ENCODE measurements around the gene UGT3A1. TPM values are rescaled to one million over a fixed set of nuclear protein-coding genes. Genes with fewer than 3 reads are reported as not detected.
"Not testable (repeated sequence)": the region's sequence is repeated elsewhere in the genome, so short reads cannot be mapped to it uniquely, and the experiment has no call there.

Gene UGT3A1
- total RNA-seq, 2 experiments from 2014 or later: not detected

DNA sequence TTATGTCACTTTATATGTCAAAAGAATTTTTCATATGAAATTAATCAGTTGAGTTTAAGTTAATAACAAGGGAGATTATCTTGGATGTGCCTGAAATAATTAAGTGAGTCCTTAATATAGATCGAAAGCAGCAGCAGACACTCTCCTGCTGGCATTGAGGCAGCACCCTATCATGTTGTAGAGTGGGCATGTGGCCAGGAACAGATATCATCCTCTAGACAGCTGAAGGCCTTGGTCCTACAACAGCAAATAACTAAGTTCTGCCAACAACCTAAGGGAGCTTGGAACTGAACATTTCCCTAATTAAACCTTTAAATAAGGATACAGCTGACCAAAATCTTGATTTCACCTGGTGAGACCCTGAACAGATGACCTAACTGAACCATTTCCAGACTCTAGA is 25.8 kb upstream of the UGT3A1 start:
- ATAC-seq (ENCODE audit: low read depth) (no peak), DNase-seq (no peak)
- POLR2A ChIA-PET: no interaction called here
- Mint-ChIP-seq H3K36me3 (no peaks in the 10 kb centered on the region), H3K9me3 (peaks cover 12% of the 10 kb centered on the region), H3K27ac (no peak overlapping the region), H3K4me3 (no peak overlapping the region), H3K4me1 (no peaks in the 10 kb centered on the region), H3K27me3 (peaks cover 1% of the 10 kb centered on the region)

DNA sequence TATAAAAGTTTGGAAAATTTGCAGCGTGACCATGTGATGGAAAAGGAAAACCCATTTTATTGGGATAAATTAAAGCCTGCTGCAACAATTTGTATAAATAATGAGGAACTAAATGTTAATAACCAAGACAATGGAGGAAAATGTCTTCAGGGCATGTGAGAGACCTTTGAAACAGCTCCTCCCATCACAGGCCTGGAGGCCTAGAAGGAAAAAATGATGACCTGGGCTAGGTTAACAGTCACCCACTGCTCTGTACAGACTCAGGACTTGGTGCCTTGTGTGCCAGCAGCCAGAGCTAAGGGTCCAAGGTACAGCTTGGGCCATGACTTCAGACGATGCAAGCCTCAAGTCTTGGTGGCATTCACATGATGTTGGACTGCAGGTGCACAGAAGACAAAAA is 22.0 kb upstream of the UGT3A1 start:
- Mint-ChIP-seq H3K9me3 (peaks cover 19% of the 10 kb centered on the region), H3K4me1 (no peaks in the 10 kb centered on the region), H3K27ac (no peak overlapping the region), H3K27me3 (no peaks in the 10 kb centered on the region), H3K4me3 (no peak overlapping the region), H3K36me3 (no peaks in the 10 kb centered on the region)
- DNase-seq (no peak), ATAC-seq (ENCODE audit: low read depth) (no peak)
- POLR2A ChIA-PET: no interaction called here

DNA sequence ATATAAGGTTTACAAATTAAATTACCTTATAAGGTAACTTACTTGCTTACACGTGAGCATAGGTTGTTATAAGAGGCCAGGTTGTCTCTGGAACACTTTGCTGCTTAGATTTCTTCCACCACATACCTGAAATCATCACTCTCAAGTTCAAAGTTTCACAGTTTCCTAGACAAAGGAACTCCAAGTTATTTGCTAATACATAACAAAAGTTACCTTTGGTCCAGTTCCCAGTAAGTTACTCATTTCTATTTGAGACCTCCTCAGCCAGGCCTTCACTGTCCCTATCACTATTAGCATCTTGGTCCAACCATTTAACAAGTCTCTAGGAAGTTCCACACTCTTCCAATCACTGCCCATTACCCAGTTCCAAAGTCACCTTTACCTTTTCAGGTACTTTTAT is 18.5 kb upstream of the UGT3A1 start:
- no peak for ATAC-seq (ENCODE audit: low read depth)
- H3K4me3 Mint-ChIP-seq: no peak overlapping the region
- POLR2A ChIA-PET: no interaction called here

DNA sequence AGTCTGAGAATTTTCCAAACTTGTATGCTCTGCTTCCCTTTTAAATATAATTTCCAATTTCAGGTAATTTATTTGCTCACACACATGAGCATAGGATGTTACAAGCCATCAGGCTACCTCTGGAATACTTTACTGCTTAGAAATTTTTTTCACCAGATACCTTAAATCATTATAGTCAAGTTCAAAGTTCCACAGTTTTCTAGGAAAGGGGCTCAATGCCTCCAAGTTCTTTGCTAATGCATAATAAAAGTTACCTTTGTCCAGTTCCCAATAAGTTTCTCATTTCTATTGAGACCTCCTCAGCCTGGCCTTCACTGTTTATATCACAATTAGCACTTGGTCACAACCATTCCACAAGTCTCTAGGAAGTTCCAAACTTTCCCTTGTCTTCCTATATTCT is 16.2 kb upstream of the UGT3A1 start:
- Mint-ChIP-seq H3K9me3 (peaks cover 8% of the 10 kb centered on the region), H3K4me3 (no peak overlapping the region), H3K4me1 (no peaks in the 10 kb centered on the region), H3K27me3 (no peaks in the 10 kb centered on the region), H3K27ac (no peak overlapping the region), H3K36me3 (no peaks in the 10 kb centered on the region)
- ATAC-seq (ENCODE audit: low read depth) (no peak), DNase-seq (no peak)
- POLR2A ChIA-PET: no interaction called here

More for the DNA sequence above, 18.5 kb upstream of the UGT3A1 start:
- H3K27me3 Mint-ChIP-seq: no peaks in the 10 kb centered on the region
- no peak overlapping the region for H3K27ac Mint-ChIP-seq
- no peaks in the 10 kb centered on the region for H3K4me1 Mint-ChIP-seq
- no peaks in the 10 kb centered on the region for H3K36me3 Mint-ChIP-seq
- peaks cover 12% of the 10 kb centered on the region for H3K9me3 Mint-ChIP-seq
- DNase-seq: no peak

DNA sequence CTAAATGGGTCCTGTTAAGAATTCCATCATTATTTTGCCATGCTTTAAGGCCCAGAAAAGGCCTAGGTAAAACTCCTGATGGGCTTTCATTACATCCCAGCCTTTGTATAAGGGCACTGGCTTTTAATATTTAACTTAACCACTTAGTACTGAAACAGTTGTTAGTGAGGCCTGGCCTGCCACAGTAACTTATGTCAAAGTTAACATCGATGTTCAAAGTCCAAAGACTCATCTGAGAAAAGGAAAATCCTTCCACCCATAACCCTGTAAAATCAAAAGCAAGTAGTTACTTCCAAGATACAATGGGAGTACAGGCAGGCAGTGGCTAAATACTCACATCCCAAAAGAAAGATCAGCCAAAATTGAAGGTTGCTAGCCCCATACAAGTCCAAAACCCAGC is 15.0 kb upstream of the UGT3A1 start:
- no peak overlapping the region for H3K4me3 Mint-ChIP-seq
- H3K27ac Mint-ChIP-seq: no peak overlapping the region
- POLR2A ChIA-PET: no interaction called here
- no peak for ATAC-seq (ENCODE audit: low read depth)
- no peaks in the 10 kb centered on the region for H3K36me3 Mint-ChIP-seq
- H3K9me3 Mint-ChIP-seq: peaks cover 7% of the 10 kb centered on the region
- no peak for DNase-seq
- H3K4me1 Mint-ChIP-seq: no peaks in the 10 kb centered on the region
- no peaks in the 10 kb centered on the region for H3K27me3 Mint-ChIP-seq

DNA sequence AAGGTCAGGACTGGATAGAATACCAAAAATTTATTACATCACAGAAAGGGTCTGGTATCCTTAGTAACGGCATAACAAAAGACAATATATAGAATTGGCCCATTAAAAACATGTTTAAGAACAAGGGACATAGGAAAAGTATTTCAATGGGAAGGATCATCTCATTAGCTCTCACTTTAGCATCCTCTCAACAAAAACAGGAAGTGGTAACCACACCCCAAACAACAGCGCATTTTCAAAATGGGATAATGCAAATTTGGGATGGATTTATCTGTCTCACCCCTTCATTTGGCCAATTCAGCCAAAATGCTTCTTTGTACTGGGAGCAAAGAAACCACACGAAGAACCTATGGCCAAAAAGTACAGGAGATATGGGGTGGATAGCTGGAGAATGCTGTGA is 9.8 kb upstream of the UGT3A1 start:
- POLR2A ChIA-PET: no interaction called here
- Mint-ChIP-seq H3K4me1 (no peaks in the 10 kb centered on the region), H3K36me3 (no peaks in the 10 kb centered on the region), H3K27me3 (peaks cover 2% of the 10 kb centered on the region), H3K27ac (no peak overlapping the region), H3K4me3 (no peak overlapping the region), H3K9me3 (no peaks in the 10 kb centered on the region)
- no peak for ATAC-seq (ENCODE audit: low read depth)
- DNase-seq: no peak

DNA sequence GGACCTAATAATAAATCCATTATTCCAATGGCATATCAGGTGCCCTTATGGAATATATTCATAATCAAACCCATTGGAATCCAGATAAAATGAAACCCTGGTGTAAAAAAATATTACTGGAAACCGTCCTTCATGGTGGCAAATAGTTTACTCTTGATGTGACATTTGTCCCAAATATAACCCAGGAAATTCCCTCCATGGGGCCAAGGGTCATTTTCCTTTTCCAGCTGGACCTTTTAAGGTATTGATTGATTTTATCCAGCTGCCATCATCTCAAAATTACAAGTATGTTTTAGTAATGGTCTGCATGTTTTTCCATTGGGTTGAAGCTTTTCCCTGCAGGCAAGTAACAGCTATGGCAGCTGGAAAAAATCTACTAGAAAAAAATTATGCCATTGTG is 8.4 kb upstream of the UGT3A1 start:
- Mint-ChIP-seq H3K27ac (no peak overlapping the region), H3K9me3 (no peaks in the 10 kb centered on the region), H3K4me1 (no peaks in the 10 kb centered on the region), H3K27me3 (peaks cover 2% of the 10 kb centered on the region), H3K4me3 (no peak overlapping the region), H3K36me3 (no peaks in the 10 kb centered on the region)
- no peak for ATAC-seq (ENCODE audit: low read depth)
- DNase-seq: no peak
- POLR2A ChIA-PET: no interaction called here

DNA sequence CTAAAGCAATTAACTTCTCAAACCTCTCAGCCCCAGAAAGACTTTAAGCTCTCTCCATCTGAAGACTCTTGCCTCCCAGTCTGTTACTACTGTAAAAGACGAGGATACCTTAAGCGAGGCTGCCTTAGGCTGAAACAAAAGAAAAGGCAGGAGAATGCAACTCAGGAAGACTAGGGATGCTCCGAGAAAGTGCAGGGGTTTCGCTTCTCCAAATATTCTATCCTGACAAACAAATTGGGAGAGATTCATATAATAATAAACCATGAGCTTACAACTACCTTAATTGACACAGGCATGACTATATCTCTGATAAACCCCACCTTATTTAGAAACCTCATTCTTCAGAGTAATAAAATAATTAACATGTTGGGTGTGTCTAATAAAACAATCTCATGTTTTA is 4.9 kb upstream of the UGT3A1 start:
- Mint-ChIP-seq H3K4me1 (no peaks in the 10 kb centered on the region), H3K9me3 (no peaks in the 10 kb centered on the region), H3K27me3 (peaks cover 15% of the 10 kb centered on the region), H3K4me3 (no peak overlapping the region), H3K27ac (no peak overlapping the region), H3K36me3 (no peaks in the 10 kb centered on the region)
- POLR2A ChIA-PET: no interaction called here
- DNase-seq (no peak), ATAC-seq (ENCODE audit: low read depth) (no peak)

DNA sequence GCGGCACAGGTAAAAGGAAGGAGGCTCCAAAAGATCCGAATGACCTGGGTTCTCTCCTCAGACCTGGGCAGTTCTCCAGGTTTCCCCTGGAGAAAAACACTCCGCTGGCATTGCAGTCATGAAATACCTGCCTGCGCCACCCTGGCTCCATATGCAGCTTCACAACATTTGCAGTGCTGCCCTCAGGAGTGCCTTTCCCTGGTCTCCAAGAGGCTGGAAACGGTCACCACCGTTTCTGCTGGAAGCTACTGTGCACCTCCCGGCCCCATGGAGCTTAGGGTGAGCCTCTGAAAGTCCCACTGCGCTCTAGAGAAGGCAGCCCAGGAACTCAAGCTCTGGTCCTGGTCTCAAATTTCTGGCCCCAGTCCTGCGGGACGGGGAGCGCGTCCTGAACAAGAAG is 670 bp downstream of the UGT3A1 start:
- DNase-seq (no peak), ATAC-seq (ENCODE audit: low read depth) (no peak)
- Mint-ChIP-seq H3K27me3 (peaks cover 39% of the 10 kb centered on the region), H3K9me3 (no peaks in the 10 kb centered on the region), H3K36me3 (no peaks in the 10 kb centered on the region), H3K27ac (no peak overlapping the region), H3K4me1 (no peaks in the 10 kb centered on the region), H3K4me3 (no peak overlapping the region)
- POLR2A ChIA-PET: no interaction called here

DNA sequence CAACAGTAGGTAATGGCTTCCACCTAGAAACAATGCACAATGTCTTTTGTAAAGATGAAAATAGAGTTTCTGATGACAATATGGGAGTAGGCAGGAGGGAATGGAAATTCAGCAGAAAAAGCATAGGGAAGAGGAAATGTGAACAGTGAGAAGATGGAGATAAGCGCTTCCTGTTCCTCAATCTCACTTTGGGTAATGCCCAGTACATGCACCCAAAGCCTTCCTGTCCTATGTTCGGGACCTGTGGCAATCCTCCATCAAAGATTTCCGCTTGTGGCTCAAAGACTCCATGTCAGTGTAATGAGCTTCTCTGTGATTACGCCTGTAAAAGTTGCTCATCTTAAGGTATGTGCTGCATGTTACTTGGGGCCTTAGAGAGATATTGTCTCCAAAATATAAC is 2.7 kb downstream of the UGT3A1 start:
- DNase-seq: no peak
- ATAC-seq (ENCODE audit: low read depth): no peak
- H3K4me1 Mint-ChIP-seq: no peaks in the 10 kb centered on the region
- no peaks in the 10 kb centered on the region for H3K36me3 Mint-ChIP-seq
- POLR2A ChIA-PET: no interaction called here
- peaks cover 39% of the 10 kb centered on the region for H3K27me3 Mint-ChIP-seq
- H3K27ac Mint-ChIP-seq: no peak overlapping the region
- H3K4me3 Mint-ChIP-seq: no peak overlapping the region
- H3K9me3 Mint-ChIP-seq: no peaks in the 10 kb centered on the region

DNA sequence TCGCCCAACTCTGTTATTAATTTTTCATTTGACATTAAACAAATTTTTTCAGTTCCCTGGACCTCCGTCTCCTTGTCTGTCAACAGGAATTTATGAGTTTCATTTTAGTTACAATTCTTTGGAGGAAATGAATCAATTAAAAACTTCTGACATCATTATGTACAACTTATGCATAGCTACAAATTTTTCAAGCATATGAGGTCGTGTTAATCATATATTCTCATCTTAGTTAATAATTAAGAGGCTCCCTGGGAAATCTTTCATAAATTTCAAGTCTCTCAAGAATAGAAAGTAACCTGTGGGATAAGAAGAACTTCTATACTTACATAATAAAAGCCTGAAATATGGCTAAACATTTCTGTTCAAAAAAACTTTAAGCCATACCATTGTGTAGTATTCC is 3.4 kb downstream of the UGT3A1 start:
- ATAC-seq (ENCODE audit: low read depth): no peak
- POLR2A ChIA-PET: no interaction called here
- no peaks in the 10 kb centered on the region for H3K4me1 Mint-ChIP-seq
- no peak overlapping the region for H3K4me3 Mint-ChIP-seq
- no peak overlapping the region for H3K27ac Mint-ChIP-seq
- H3K27me3 Mint-ChIP-seq: peaks cover 39% of the 10 kb centered on the region
- no peaks in the 10 kb centered on the region for H3K9me3 Mint-ChIP-seq
- H3K36me3 Mint-ChIP-seq: no peaks in the 10 kb centered on the region
- DNase-seq: no peak

DNA sequence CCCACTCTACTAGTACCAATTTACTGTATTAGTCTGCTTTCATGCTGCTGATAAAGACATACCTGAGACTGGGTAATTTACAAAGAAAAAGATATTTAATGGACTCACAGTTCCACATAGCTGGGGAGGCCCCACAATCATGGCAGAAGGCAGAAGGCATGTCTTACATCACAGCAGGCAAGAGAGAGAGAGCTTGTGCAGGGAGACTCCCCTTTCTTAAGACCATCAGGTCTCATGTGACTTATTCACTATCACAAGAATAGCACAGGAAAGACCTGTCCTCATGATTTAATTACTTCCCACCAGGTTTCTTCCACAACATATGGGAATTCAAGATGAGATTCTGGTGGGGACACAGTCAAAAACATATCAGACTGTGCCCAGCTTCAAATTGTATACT is 11.5 kb downstream of the UGT3A1 start:
- ATAC-seq (ENCODE audit: low read depth): no peak
- POLR2A ChIA-PET: no interaction called here
- peaks cover 2% of the 10 kb centered on the region for H3K9me3 Mint-ChIP-seq
- H3K4me1 Mint-ChIP-seq: no peaks in the 10 kb centered on the region
- no peak overlapping the region for H3K4me3 Mint-ChIP-seq
- H3K27me3 Mint-ChIP-seq: no peaks in the 10 kb centered on the region
- no peak for DNase-seq
- no peak overlapping the region for H3K27ac Mint-ChIP-seq
- H3K36me3 Mint-ChIP-seq: no peaks in the 10 kb centered on the region

DNA sequence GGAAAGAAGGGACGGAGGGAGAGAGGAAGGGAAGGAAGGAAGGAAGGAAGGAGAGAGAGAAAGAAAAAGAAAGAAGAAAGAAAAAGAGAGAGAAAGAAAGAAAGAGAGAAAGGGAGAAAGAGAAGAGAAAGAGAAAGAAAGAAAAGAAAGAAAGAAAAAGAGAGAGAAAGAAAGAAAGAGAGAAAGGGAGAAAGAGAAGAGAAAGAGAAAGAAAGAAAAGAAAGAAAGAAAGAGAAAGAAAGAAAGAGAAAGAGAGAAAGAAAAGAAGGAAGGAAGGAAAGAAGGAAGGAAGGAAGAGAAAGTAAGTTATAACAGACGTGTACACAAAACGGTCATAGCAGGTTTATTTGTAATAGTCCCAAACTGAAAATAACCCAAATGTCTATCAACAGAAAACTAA is 14.3 kb downstream of the UGT3A1 start:
- H3K27ac Mint-ChIP-seq; POLR2A ChIA-PET; ATAC-seq (ENCODE audit: low read depth); H3K36me3 Mint-ChIP-seq; H3K9me3 Mint-ChIP-seq; H3K4me1 Mint-ChIP-seq; DNase-seq; H3K27me3 Mint-ChIP-seq; H3K4me3 Mint-ChIP-seq: not testable (repeated sequence)

DNA sequence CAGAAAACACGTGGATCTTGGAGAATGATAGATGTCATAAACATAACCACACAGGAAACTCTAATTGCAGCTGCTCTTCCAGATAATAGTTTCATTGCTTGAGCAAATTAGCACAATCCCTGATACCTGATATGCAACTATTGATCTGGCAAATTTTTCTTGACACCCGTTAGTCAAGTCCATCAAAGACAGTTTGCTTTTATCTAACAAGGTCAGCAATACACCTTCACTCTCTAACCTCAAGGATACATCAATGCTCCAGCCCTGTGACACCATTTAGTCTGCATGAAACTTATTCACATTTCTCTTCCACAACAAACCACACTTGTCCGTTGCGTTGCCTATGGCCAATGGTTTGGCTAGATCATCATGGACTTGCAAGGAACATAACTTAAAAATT is 16.6 kb downstream of the UGT3A1 start:
- POLR2A ChIA-PET: no interaction called here
- no peaks in the 10 kb centered on the region for H3K36me3 Mint-ChIP-seq
- H3K4me3 Mint-ChIP-seq: no peak overlapping the region
- no peaks in the 10 kb centered on the region for H3K9me3 Mint-ChIP-seq
- no peak overlapping the region for H3K27ac Mint-ChIP-seq
- DNase-seq (no peak), ATAC-seq (ENCODE audit: low read depth) (no peak)
- H3K4me1 Mint-ChIP-seq: no peaks in the 10 kb centered on the region
- no peaks in the 10 kb centered on the region for H3K27me3 Mint-ChIP-seq

DNA sequence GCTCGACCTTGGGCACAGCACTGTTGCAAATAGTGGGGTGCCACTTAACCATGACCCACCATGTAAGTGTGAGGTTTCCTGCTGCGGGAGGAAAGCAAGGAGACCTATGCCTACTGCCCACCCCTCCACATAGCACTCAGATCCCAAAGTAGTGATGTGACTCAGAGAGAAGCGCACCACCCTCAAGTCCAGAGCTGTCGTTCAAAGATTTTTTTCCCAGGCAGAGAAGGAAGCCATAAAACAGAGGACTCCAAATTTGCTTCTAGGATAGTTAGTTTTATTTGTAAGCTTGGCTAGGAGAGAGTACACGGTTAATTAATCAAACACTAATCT is 19.3 kb downstream of the UGT3A1 start:
- Mint-ChIP-seq H3K36me3 (no peaks in the 10 kb centered on the region), H3K27ac (no peak overlapping the region), H3K4me1 (no peaks in the 10 kb centered on the region), H3K4me3 (no peak overlapping the region), H3K27me3 (peaks cover 7% of the 10 kb centered on the region), H3K9me3 (peaks cover 1% of the 10 kb centered on the region)
- no peak for ATAC-seq (ENCODE audit: low read depth)
- POLR2A ChIA-PET: no interaction called here
- DNase-seq: no peak
